Effector memory CD4-positive, alpha-beta T cell (primary cell): ENCODE data around the gene SLC27A1.
"Not testable (repeated sequence)": the region's sequence is repeated elsewhere in the genome, so short reads cannot be mapped to it uniquely, and the experiment has no call there.

ENCODE experiments used
- DNase-seq, 3 donors: peaks; one replicate each; pipeline ENCODE4 v3.0.0-alpha.2; 2020
- H3K27ac ChIP-seq: 2 replicates; pipeline ENCODE4 v1.7.0; 2013; ENCODE audit warnings: mild to moderate bottlenecking, low read length, moderate library complexity; ENCODE audit not compliant: insufficient read depth, poor library complexity, severe bottlenecking
- H3K27me3 ChIP-seq: replicated peaks from 2 replicates; pipeline ENCODE4 v1.7.0; 2013; ENCODE audit warnings: mild to moderate bottlenecking, low read length; ENCODE audit not compliant: insufficient read depth, control insufficient read depth, poor library complexity, severe bottlenecking
- H3K36me3 ChIP-seq: 2 replicates; pipeline ENCODE4 v1.7.0; 2013; ENCODE audit warnings: mild to moderate bottlenecking, low read length, moderate library complexity; ENCODE audit not compliant: control insufficient read depth, insufficient read depth
- H3K4me1 ChIP-seq: 2 replicates; pipeline ENCODE4 v1.7.0; 2013; ENCODE audit warnings: low read length, mild to moderate bottlenecking; ENCODE audit not compliant: control insufficient read depth, insufficient read depth, poor library complexity, severe bottlenecking
- H3K4me3 ChIP-seq: 2 replicates; pipeline ENCODE4 v1.7.0; 2013; ENCODE audit warnings: low read length, low read depth, mild to moderate bottlenecking; ENCODE audit not compliant: insufficient read depth, poor library complexity, severe bottlenecking
- H3K9me3 ChIP-seq: 2 replicates; pipeline ENCODE4 v1.7.0; 2013; ENCODE audit warnings: mild to moderate bottlenecking, low read length, moderate library complexity; ENCODE audit not compliant: control insufficient read depth

SLC27A1 gene

GRCh38 chr19:17549085-17549740 lies 78.9 kb downstream of the SLC27A1 start:
- no peak for DNase-seq
- Histone ChIP-seq H3K27ac (no peak overlapping the region), H3K27me3 (no peaks in the 10 kb centered on the region), H3K9me3 (no peaks in the 10 kb centered on the region), H3K4me3 (no peak overlapping the region), H3K4me1 (no peaks in the 10 kb centered on the region), H3K36me3 (no peaks in the 10 kb centered on the region)

- Histone ChIP-seq H3K9me3 (no peaks in the 10 kb centered on the region), H3K4me1 (peaks cover 4% of the 10 kb centered on the region), H3K4me3 (no peak overlapping the region), H3K27me3 (no peaks in the 10 kb centered on the region), H3K27ac (no peak overlapping the region), H3K36me3 (no peaks in the 10 kb centered on the region)
- no peak for DNase-seq
These were observed 79.8 kb downstream of the SLC27A1 start for GRCh38 chr19:17550076-17550667.

GRCh38 chr19:17552735-17553134 lies 82.4 kb downstream of the SLC27A1 start:
- H3K9me3 ChIP-seq, H3K36me3 ChIP-seq, H3K4me3 ChIP-seq, DNase-seq, H3K27ac ChIP-seq, H3K27me3 ChIP-seq: not testable (repeated sequence)
- H3K4me1 ChIP-seq = peaks cover 13% of the 10 kb centered on the region

- DNase-seq = no peak
- H3K4me3 ChIP-seq = no peak overlapping the region
- H3K36me3 ChIP-seq = no peaks in the 10 kb centered on the region
- no peaks in the 10 kb centered on the region for H3K9me3 ChIP-seq
- H3K27ac ChIP-seq = no peak overlapping the region
- no peaks in the 10 kb centered on the region for H3K27me3 ChIP-seq
- peaks cover 13% of the 10 kb centered on the region for H3K4me1 ChIP-seq
These were observed 82.9 kb downstream of the SLC27A1 start for GRCh38 chr19:17553256-17553655.

- no peaks in the 10 kb centered on the region for H3K9me3 ChIP-seq
- H3K36me3 ChIP-seq = peaks cover 9% of the 10 kb centered on the region
- H3K27ac ChIP-seq = peak overlapping the region; percentile 57
- no peak for DNase-seq
- H3K4me1 ChIP-seq = peaks cover 13% of the 10 kb centered on the region
- H3K27me3 ChIP-seq = no peaks in the 10 kb centered on the region
- peak overlapping the region; percentile 28 for H3K4me3 ChIP-seq
These were observed 84.7 kb downstream of the SLC27A1 start for GRCh38 chr19:17554968-17555479.

- Histone ChIP-seq H3K9me3 (no peaks in the 10 kb centered on the region), H3K27ac (peak within 1 kb of the TSS; percentile 57), H3K36me3 (peaks cover 14% of the 10 kb centered on the region), H3K4me1 (peaks cover 13% of the 10 kb centered on the region), H3K27me3 (no peaks in the 10 kb centered on the region), H3K4me3 (peak within 1 kb of the TSS; percentile 91)
- DNase-seq = peak; percentile 93 to 97 (median 96)
These were observed 85.2 kb downstream of the SLC27A1 start, which contains the start of gene COLGALT1 for GRCh38 chr19:17555480-17555928. Gene COLGALT1 (plus strand): TSS chr19:17555649. CDS start chr19:17555714, 65 bp downstream.
